Measurements from ENCODE around the gene EIF4G1.

The EIF4G1 gene

GRCh38 chr3:184368116-184368515 is 53.7 kb downstream of the EIF4G1 start:
- DNase-seq = no peak

- no peak for DNase-seq
Observed at GRCh38 chr3:184368586-184369183, 54.3 kb downstream of the EIF4G1 start.

GRCh38 chr3:184371570-184372018 is 57.2 kb downstream of the EIF4G1 start:
- peak; percentile 83 to 88 for DNase-seq

GRCh38 chr3:184372296-184372821 is 58.0 kb downstream of the EIF4G1 start:
- DNase-seq = no peak

DNA sequence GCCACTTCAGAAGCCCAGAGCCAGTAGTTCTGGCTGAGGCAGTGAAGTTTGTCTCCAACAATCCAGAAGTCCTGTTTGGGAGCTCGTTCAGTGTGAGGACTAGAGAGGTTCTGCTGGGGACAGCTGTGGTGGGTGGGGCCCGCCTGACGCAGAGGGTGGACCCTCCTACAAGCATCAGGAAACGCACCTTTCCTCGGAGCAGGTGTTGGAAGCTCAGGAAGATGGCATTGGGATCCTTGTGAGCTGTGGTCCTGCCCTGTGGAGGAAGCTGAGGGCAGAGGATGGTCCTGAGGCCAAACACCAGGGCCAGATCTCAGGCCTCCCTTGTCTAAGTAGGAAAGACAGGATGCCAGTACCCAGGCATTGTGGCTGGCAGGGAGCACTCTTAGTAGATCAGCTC is 58.5 kb downstream of the EIF4G1 start:
- DNase-seq = no peak

GRCh38 chr3:184373422-184373821 is 59.0 kb downstream of the EIF4G1 start:
- no peak for DNase-seq

- DNase-seq = no peak
Observed at GRCh38 chr3:184375747-184376461, 61.5 kb downstream of the EIF4G1 start.

DNA sequence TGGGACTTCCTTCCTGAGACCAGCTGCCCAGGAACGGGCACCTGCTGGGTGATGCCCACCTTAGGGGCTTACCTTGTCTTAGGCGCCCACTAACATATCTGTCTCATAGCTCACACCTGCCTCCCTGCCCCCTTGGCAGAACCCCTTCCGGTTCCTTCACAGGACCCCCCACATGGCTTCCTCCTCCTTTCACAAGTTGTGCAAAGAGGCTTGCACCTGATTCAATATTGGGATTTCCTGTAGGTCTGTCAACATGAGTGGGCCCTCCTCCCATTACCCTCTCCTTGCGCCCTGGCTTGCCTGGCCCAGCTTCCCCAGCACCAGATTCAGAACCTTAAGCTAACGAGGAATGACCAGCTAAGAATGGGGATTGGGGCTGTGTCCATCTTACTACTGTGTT is 63.0 kb downstream of the EIF4G1 start:
- DNase-seq = no peak

DNA sequence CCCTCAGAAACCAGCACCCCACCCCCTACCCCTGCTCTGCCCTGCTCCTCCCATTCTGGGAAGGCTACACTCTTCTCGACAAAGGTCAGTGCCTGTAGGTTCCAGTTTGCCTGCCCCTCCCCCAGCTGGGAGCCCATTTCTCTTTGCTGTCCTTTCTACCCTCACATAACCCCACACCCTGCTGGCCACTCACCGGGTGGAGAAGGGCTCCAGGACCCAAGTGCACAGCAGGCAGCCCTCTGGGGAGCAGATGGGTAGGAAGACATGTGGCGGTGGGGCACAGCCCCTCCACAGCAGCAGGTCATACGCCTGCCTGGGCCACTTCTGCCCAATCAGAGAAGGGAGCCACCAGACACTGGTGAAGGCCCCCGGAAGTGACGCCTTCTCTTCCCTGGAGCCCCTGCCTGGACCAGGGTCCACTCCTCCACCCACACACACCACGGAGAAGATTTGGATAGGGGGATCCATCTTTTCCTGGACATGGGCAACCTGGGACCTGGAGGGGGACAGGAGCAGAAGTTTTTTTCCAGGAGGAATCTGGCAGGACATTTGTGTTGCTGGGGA is 63.6 kb downstream of the EIF4G1 start, which contains the start of gene THPO:
THPO (minus strand) TSS at position 326 of the 564 bp plus-strand sequence. CDS start 1,948 bp downstream, outside the sequence.
- DNase-seq = no peak

GRCh38 chr3:184378651-184379357 is 64.4 kb downstream of the EIF4G1 start:
- no peak for DNase-seq

- no peak for DNase-seq
Observed at GRCh38 chr3:184379358-184380184, 65.2 kb downstream of the EIF4G1 start, which contains the start of gene CHRD. TSS of gene CHRD (plus strand) at chr3:184380054. CDS start at chr3:184380319, 265 bp downstream.

- DNase-seq = no peak
Observed at GRCh38 chr3:184380185-184380626, 65.8 kb downstream of the EIF4G1 start.

DNA sequence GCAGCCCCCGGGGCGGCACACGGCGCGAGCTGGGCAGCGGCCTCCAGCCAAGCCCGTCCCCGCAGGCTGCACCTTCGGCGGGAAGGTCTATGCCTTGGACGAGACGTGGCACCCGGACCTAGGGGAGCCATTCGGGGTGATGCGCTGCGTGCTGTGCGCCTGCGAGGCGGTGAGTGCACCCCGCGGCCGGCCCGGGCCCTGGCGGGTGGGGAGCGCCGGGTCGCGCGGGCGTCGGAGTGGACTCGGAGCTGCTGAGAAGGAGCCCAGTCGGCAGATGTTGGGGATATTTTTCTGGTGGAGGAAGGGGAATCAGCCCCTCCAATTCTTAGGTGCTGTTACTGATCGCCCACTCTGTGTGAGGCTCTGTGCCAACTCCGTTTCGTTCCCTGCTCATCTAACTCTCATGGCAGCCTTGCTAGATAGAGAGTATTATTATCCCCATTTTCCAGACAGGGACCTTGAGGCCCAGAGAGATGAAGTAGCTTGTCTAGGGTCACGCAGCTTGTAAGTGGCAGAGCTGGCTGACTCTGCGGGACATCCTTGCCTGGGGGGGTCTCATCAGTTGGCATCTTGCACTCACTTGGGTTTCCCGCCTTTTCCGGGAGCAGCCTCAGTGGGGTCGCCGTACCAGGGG is 66.3 kb downstream of the EIF4G1 start:
- no peak for DNase-seq

- DNase-seq = peak; percentile 60 to 70
Observed at GRCh38 chr3:184381261-184382224, 67.1 kb downstream of the EIF4G1 start.

- DNase-seq = no peak
Observed at GRCh38 chr3:184382326-184383032, 68.1 kb downstream of the EIF4G1 start.

- DNase-seq = no peak
Observed at GRCh38 chr3:184383033-184383740, 68.8 kb downstream of the EIF4G1 start.

DNA sequence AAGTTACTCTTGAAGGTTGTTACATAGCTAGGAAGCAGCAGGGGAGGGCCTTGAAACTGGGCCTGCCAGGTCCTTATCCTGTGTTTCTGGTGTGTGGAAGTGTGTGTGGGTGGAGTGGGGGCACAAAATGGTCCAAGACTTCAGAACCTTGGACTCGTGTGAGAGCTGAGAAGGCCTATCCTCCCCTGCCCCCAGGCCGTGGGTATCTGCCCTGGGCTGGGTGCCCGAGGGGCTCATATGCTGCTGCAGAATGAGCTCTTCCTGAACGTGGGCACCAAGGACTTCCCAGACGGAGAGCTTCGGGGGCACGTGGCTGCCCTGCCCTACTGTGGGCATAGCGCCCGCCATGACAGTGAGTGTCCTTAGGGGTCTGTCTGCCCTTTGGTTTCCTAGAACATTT is 69.9 kb downstream of the EIF4G1 start:
- peak in 1 of 2 donors; percentile 27 for DNase-seq
